Cardiac fibroblast (primary cell): ENCODE measurements around the gene CREB3L4.

ENCODE experiments used
- DNase-seq, 2 donors: peaks; one replicate each; pipeline versions ENCODE4 v3.0.0 to v3.0.0-alpha.2; 2010; ENCODE audit warnings: low read depth in 2 of 2
- H3K4me3 ChIP-seq, 2 donors: replicated peaks in 1 of 2; 1 replicate in 1 of 2; 2 replicates in 1 of 2; pipeline ENCODE4 v1.5.1; 2011; ENCODE audit warnings: low read depth in 2 of 2, low read length in 2 of 2, mild to moderate bottlenecking in 2 of 2, moderate library complexity in 1 of 2
- TF ChIP-seq, protein P1 (sequence below): IDR thresholded peaks from one replicate; pipeline ENCODE4 v1.5.1; 2011; ENCODE audit warnings: low read depth, mild to moderate bottlenecking, low read length, inconsistent platforms

Gene CREB3L4

DNA sequence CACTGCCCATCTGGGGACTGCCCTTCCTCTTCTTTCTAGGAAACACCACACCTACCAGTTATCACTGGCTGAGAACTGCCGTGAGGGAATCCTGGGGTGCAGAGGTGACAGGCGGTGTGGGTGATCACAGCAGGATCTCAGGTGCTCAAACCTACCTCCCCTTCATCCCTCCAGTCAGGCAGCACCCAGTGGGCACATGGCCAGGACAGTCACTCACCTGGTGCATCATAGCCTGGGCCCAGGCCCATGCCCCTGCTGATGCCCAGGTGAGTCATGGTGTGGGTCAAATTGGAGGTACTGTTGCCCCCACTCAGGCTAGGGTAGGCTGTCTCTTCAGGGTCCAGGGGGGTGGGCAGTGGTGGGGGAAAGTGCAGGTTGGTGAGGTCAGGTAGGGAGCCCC is 15.9 kb upstream of the CREB3L4 start:
- TF ChIP-seq, protein P1, sequence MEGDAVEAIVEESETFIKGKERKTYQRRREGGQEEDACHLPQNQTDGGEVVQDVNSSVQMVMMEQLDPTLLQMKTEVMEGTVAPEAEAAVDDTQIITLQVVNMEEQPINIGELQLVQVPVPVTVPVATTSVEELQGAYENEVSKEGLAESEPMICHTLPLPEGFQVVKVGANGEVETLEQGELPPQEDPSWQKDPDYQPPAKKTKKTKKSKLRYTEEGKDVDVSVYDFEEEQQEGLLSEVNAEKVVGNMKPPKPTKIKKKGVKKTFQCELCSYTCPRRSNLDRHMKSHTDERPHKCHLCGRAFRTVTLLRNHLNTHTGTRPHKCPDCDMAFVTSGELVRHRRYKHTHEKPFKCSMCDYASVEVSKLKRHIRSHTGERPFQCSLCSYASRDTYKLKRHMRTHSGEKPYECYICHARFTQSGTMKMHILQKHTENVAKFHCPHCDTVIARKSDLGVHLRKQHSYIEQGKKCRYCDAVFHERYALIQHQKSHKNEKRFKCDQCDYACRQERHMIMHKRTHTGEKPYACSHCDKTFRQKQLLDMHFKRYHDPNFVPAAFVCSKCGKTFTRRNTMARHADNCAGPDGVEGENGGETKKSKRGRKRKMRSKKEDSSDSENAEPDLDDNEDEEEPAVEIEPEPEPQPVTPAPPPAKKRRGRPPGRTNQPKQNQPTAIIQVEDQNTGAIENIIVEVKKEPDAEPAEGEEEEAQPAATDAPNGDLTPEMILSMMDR: no peak

DNA sequence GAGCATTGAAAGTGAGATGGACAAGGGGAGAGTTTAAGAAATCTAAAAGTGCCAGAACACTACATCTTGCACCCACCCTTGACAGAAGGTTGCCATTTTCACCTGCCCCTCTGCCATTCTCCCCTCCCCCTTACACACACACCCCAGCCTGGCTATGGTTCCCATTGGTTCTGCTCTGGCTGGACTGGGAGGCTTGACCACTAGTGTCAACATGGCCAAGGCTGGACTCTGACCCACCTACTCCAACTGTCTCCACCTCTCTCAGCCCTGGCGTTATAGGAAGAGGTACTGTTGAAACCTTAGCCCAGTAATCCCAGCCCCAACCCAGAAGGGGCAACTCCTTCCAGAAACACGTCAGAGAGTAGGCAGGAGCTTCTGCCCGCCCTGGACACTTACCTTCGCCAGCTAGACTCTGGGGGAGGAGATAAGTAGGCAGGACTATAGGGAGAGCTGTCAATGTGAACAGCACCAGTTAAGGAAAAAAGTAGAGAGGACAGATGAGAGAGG is 13.8 kb upstream of the CREB3L4 start:
- no peak for DNase-seq
- TF ChIP-seq, protein P1: no peak
- H3K4me3 ChIP-seq: no peak overlapping the region

More for the DNA sequence above, 15.9 kb upstream of the CREB3L4 start:
- no peak for DNase-seq
- no peak overlapping the region for H3K4me3 ChIP-seq

DNA sequence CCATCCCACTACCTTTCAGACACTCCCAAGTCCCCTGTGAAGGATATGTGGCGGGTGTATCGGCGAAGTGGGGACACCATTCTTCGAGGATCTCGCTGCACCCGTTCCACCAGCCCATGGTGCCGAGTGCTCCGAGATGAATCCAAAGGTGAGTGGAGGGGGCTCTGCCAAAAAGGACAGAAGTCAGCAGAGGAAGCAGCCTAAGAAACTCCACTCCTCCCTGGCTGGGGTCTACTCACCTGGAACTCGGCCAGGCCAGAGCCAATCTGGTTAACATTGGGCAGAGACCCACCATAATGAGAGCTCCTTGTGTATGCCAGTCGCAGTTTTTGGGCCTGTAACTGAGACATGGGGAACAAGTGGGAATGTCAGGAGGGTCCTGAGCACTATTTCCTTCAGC is 12.9 kb upstream of the CREB3L4 start:
- no peak for DNase-seq
- TF ChIP-seq, protein P1: no peak
- no peak overlapping the region for H3K4me3 ChIP-seq

DNA sequence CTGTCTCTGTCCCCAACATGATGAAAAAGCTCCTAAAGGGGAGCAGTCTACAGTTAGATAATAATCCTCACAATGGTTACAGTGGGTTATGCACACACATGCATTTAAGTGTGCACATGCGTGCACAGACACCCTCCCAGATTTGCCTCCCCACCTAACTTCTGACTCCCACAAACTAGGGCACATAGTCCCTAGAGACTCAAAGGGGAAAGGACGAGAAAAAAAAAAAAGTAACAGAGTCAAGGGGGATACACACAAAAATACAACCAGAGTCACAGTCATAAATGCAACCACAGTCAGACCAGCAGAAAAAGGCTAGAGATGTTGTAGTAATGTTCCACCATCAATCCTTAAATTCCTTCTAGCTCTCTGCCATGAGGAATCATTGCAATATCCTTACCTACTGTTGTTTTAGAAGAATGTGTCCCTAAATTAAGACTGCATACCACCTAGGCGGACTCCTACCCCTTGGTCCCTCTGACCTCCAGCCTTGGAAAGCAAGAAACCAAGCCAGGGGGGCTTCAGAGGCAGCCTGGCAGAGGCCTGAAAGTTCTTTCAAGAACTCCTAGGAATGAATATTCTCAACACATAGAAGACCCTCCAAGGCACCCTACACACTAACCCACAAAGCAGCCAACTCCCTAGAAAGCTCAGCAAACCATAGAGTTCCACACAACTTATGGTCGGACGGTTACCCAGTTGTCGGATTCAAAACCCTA is 10.5 kb upstream of the CREB3L4 start:
- DNase-seq: no peak
- TF ChIP-seq, protein P1: no peak
- H3K4me3 ChIP-seq: peak overlapping the region; percentile 92 to 97

DNA sequence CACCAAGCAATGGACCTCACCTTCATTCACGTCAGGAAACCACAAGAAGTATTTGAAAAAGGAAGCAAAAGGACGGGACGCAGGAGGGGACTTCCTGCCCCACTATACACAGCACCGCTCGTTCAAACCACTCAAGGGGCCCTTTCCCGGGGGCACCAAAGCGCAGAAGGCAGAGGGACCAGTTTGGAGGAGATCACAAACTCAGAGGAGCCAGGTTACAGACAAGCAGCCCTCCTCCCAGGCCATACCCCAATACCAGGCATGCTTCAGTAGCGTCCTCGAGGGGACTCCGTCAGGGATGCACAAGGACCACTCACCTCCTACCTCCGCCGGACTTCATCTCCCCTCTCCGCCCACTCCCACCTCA is 10.0 kb upstream of the CREB3L4 start:
- TF ChIP-seq, protein P1: no peak
- peak overlapping the region; percentile 92 to 97 for H3K4me3 ChIP-seq
- DNase-seq: peak; percentile 14 to 31

DNA sequence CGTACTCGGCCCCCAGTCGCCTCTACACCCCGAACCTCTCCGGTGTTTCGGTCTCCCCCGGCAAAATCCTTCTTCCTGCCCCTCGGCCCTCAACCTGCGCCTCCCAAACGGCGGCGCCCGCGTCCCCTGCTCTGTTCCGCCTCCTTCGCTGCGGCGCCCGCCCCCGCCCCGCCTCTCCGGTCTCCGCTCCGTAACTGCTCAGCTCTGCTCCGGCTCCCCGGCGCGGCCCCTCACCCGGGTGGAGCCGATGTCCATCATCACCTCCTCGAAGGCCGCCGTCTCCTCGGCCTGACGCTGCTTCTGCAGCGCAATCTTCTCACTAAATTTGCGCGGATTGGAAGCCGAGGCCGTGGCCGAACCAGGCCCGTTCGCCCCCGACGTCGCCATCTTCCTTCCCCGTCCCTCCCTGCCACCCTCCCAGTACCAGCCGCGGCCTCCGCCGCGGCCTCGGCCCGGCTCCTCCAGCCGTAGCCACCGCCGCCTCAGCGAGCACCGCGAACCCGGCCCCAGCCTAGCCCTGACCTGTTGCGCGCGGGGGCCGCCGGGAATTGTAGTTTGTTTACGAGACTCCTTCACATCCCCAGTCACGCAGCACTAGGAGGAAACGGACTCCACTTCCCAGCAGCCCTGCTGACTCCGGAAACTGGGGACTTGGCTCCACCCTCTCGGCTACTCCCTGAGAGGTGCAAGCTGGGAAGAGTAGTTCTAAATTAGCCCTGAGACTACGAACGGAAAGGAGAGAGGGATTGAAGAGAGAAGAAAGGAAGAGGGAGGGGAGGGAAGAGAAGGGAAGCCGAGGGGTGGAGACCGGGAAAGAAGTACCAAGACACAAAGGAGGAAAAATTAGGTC is 9.4 kb upstream of the CREB3L4 start, which contains the start of gene CRTC2:
CRTC2 (minus strand) TSS at position 502 of the 850 bp plus-strand sequence; CDS start at position 387, 115 bp downstream.
- peak; percentile 99 for DNase-seq
- TF ChIP-seq, protein P1: no peak
- H3K4me3 ChIP-seq: peak within 1 kb of the TSS; percentile 92 to 97
